Prostate gland (tissue), 2 donors: ENCODE results near the gene HOXD11. TPM values are rescaled to one million over a fixed set of nuclear protein-coding genes. Genes with fewer than 3 reads are reported as not detected.

Experiments used
- DNase-seq: peaks from one replicate; pipeline ENCODE4 v3.0.0-alpha.2; 2019; ENCODE audit warnings: low spot score
- H3K27ac ChIP-seq, 2 donors: fragments of 200-600 bp; sonication (generic); 2 replicates each; pipeline ENCODE4 v1.5.1; 2017 to 2019
- H3K27me3 ChIP-seq: fragments of 200-600 bp; sonication (generic); replicated peaks from 2 replicates; pipeline ENCODE4 v1.5.1; 2019; ENCODE audit not compliant: insufficient read depth
- H3K36me3 ChIP-seq, 2 donors: fragments of 200-600 bp; sonication (generic); 1 replicate in 1 of 2; 2 replicates in 1 of 2; pipeline versions ENCODE4 v1.5.1 to v1.8.1; 2017 to 2019
- H3K4me1 ChIP-seq: fragments of 200-600 bp; sonication (generic); replicated peaks from 2 replicates; pipeline ENCODE4 v1.5.1; 2019
- H3K4me3 ChIP-seq, 2 donors: fragments of 200-600 bp; sonication (generic); 2 replicates each; pipeline ENCODE4 v1.5.1; 2017 to 2019
- H3K9me3 ChIP-seq: fragments of 200-600 bp; sonication (generic); 2 replicates; pipeline ENCODE4 v1.5.1; 2017
- POLR2A ChIP-seq: fragments of 450-650 bp; IDR thresholded peaks from one replicate; pipeline ENCODE4 v1.6.1; 2016; ENCODE audit warnings: antibody characterized with exemption, mild to moderate bottlenecking
- POLR2AphosphoS5 ChIP-seq: sonication (generic); formaldehyde crosslinking; IDR thresholded peaks from one replicate; pipeline ENCODE4 v1.6.1; 2017; ENCODE audit warnings: antibody characterized with exemption
- WGBS: methylation state at CpG from one replicate; pipeline ENCODE4 v1.1.5; 2018; 5-methylcytosine and 5-hydroxymethylcytosine counted together
- intact Hi-C: fragments of 100-400 bp; cut with DNase I; formaldehyde crosslinking; loops from one replicate; pipeline ENCODE4 v1.14.2; 2022
- total RNA-seq, 2 donors: library from RNA; depleted of rRNA; stranded (reverse); fragments of >200 nt; gene quantifications; one replicate each; pipeline ENCODE4 v1.1.0, GENCODE V29; 2016
- TF ChIP-seq, protein P1 (sequence below), 4 experiments: fragments of 200-600 bp in 2 of 4; fragments of 450-650 bp in 2 of 4; sonication (generic) in 2 of 4; IDR thresholded peaks; 1 replicate in 3 of 4; 2 replicates in 1 of 4; pipeline ENCODE4 v1.5.1; 2016 to 2019; ENCODE audit warnings: antibody characterized with exemption in 4 of 4, mild to moderate bottlenecking in 2 of 4, moderate library complexity in 2 of 4

The HOXD11 gene
- total RNA-seq, 2 donors from 2014 or later = 8.0 to 14.9 TPM

DNA sequence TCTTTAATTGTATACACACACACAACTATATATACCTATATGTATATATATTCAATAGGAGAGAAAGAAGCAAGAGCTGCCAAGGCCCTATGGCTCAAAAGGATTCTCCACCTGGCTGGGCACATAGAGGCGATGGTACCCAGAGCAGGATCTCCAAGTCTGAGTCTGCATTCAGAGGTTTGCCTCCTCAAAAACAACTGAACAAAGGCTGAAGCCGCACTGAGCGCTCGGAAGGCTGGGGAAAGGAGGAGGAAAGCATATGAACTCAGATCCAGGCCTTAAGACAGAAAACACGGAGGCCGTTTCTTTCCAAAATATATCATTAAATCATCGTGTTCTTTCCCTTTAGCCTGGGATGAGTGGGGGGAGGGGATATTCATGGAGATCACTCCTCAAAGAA is 3.9 kb upstream of the HOXD11 start:
- H3K27ac ChIP-seq = peak overlapping the region; percentile 87 to 89
- no peak overlapping the region for H3K4me3 ChIP-seq
- WGBS = 40% methylated on average over 7 of the region's 7 CpGs
- TF ChIP-seq POLR2AphosphoS5 (no peak), POLR2A (no peak)
- TF ChIP-seq, protein P1, sequence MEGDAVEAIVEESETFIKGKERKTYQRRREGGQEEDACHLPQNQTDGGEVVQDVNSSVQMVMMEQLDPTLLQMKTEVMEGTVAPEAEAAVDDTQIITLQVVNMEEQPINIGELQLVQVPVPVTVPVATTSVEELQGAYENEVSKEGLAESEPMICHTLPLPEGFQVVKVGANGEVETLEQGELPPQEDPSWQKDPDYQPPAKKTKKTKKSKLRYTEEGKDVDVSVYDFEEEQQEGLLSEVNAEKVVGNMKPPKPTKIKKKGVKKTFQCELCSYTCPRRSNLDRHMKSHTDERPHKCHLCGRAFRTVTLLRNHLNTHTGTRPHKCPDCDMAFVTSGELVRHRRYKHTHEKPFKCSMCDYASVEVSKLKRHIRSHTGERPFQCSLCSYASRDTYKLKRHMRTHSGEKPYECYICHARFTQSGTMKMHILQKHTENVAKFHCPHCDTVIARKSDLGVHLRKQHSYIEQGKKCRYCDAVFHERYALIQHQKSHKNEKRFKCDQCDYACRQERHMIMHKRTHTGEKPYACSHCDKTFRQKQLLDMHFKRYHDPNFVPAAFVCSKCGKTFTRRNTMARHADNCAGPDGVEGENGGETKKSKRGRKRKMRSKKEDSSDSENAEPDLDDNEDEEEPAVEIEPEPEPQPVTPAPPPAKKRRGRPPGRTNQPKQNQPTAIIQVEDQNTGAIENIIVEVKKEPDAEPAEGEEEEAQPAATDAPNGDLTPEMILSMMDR (IDR thresholded peaks at IDR 0.05) = no peak
- H3K36me3 ChIP-seq = no peaks in the 10 kb centered on the region
- intact Hi-C loops = no loop called here
- DNase-seq = peak; percentile 5
- H3K4me1 ChIP-seq = no peaks in the 10 kb centered on the region
- peaks cover 26% of the 10 kb centered on the region for H3K27me3 ChIP-seq
- no peaks in the 10 kb centered on the region for H3K9me3 ChIP-seq

DNA sequence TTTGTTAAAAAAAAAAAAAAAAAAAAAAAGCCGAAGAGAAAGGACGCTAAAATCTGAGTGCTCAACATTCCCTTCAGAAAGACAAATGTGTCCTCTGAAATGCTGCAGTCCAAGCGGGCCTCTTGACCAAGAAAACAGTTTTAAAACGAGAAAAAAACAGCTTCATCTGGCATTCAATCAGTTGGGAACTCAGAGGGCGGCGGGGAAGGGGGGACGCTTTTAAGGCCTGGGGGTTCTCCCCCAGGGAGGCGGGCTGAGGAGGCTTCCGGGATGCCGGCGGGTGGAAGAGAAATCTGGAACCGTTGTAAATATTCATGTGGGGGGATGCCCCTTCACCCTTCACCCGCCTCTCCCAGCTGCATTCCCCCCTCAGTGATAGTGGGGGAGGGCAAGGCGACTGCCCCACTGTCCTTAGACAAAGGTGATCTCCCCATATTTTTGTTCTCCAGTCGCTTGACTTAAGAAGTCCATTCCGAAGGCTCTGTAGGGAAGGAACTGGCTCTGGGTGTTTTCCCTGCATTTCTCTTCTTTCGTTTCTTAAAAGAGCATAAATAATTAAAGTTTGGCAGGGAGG is 3.3 kb upstream of the HOXD11 start:
- TF ChIP-seq, protein P1 (IDR thresholded peaks at IDR 0.05) = no peak
- no peak for TF ChIP-seq POLR2A
- 13% methylated on average over 17 of the region's 17 CpGs for WGBS
- Histone ChIP-seq H3K27me3 (peaks cover 22% of the 10 kb centered on the region), H3K36me3 (no peaks in the 10 kb centered on the region), H3K4me1 (no peaks in the 10 kb centered on the region), H3K27ac (peak overlapping the region; percentile 87 to 89), H3K9me3 (no peaks in the 10 kb centered on the region), H3K4me3 (peak overlapping the region; percentile 32 to 45)
- DNase-seq = peak; percentile 13
- intact Hi-C loops = no loop called here

DNA sequence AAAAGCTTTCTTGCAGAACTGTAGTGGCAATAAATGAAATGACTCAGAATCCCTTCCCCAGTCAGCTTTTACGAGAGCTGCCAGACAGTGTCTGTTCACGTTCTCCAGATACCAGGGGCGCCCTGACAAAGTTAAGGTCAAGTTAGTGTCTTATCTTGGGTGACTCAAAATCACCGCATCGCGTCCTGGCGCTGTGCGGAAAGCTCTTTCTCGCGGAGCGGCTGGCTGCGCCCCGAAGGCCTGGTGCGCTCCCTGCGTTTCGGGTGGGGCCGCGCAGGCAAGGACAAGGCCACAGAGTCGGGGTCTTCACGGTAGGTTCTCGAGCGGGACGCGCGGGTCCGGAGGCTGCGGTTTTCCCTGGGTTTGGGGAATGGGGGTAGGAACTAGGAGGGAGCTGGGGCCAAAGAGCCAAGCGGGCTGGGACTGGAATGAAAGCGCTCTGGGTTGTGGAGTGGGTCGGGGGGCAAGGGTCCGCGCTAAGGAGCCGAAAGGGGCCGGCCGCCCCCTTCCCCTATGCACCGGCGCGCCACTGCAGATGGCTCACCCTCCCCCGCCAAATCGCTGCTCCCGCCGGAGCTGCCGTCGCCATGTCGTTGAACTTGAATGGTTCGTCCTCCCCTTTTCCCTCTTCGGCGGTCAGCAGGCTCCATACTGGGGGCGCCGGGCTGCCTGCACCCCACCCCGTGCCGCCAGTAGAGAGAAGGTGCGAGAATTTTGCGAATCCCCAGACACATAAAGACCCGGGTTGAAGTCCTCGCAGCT is 2.6 kb upstream of the HOXD11 start:
- Histone ChIP-seq H3K27me3 (peaks cover 21% of the 10 kb centered on the region), H3K4me3 (peak overlapping the region; percentile 32 to 45), H3K36me3 (no peaks in the 10 kb centered on the region), H3K4me1 (no peaks in the 10 kb centered on the region), H3K27ac (peak overlapping the region; percentile 87 to 89), H3K9me3 (no peaks in the 10 kb centered on the region)
- TF ChIP-seq POLR2A = peak; percentile 40
- TF ChIP-seq, protein P1 (IDR thresholded peaks at IDR 0.05) = peak in 2 of 4 experiments; percentile 13
- peak; percentile 23 for TF ChIP-seq POLR2AphosphoS5
- no peak for DNase-seq
- intact Hi-C loops = no loop called here
- WGBS = 4% methylated on average over 56 of the region's 56 CpGs

DNA sequence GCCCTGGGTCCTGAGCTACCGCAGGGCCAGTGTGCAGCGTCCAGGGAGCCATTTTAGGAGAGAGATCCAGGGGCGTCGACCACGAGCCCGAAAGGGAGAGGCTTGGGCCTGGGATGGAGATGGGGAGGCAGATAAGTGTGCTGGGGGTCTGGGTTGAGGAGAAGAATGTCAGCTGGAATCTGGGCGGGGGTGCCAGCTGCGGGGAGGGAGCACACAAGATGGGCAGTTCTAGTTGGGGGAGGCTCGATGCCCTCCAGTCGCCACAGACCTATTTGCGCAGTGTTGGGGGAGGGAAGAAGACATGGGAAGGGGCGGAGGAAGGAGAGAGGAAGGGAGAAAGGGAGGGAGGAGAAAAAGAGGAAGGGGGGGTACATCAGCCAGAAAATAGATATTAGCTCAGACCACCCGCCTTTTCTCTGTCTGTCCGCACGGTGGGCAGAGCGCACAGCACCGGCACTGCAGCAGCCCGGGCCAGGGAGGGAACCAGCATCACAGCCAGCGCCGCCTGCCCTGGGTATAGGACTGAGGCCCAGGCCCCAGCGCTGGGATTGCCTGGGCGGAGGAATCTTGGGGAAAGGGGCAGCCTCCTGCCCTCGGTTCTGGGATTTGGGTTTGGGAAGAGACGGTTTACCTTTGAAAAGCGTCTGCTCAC is 1.9 kb upstream of the HOXD11 start:
- TF ChIP-seq, protein P1 (IDR thresholded peaks at IDR 0.05) = no peak
- no peak for TF ChIP-seq POLR2A
- no peak for TF ChIP-seq POLR2AphosphoS5
- Histone ChIP-seq H3K27me3 (peaks cover 22% of the 10 kb centered on the region), H3K4me3 (peak overlapping the region; percentile 32 to 45), H3K9me3 (no peaks in the 10 kb centered on the region), H3K27ac (peak overlapping the region; percentile 87 to 89), H3K36me3 (no peaks in the 10 kb centered on the region), H3K4me1 (no peaks in the 10 kb centered on the region)
- DNase-seq = no peak
- intact Hi-C loops = no loop called here
- WGBS = 21% methylated on average over 25 of the region's 25 CpGs
